Measurements from ENCODE around the gene AFG1L. TPM values are rescaled to one million over a fixed set of nuclear protein-coding genes. Genes with fewer than 3 reads are reported as not detected.

Gene AFG1L
- total RNA-seq, 1 donor from 2014 or later, result 13.3 TPM

DNA sequence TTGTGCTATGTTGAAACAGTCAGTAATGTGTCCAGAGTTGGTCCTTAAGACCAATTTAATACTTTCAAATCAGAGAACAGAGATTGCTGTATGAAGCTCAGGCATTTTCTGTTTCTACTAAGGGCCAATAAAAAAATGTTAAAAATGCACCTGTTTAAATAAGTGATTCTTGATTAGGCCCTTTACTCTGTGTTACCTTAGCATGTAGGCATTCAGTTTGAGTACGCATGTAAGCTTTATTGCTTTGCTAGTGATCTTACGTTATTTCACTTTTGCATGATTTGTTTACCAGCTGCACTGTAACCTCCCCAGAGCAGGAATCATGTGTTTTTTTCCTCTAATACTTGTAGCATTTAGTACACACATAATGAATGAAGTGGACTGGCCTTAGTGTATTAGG lies 61.0 kb downstream of the AFG1L start:
- TF ChIP-seq, protein P1, sequence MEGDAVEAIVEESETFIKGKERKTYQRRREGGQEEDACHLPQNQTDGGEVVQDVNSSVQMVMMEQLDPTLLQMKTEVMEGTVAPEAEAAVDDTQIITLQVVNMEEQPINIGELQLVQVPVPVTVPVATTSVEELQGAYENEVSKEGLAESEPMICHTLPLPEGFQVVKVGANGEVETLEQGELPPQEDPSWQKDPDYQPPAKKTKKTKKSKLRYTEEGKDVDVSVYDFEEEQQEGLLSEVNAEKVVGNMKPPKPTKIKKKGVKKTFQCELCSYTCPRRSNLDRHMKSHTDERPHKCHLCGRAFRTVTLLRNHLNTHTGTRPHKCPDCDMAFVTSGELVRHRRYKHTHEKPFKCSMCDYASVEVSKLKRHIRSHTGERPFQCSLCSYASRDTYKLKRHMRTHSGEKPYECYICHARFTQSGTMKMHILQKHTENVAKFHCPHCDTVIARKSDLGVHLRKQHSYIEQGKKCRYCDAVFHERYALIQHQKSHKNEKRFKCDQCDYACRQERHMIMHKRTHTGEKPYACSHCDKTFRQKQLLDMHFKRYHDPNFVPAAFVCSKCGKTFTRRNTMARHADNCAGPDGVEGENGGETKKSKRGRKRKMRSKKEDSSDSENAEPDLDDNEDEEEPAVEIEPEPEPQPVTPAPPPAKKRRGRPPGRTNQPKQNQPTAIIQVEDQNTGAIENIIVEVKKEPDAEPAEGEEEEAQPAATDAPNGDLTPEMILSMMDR (IDR thresholded peaks at IDR 0.05; ENCODE audit: borderline replicate concordance), result no peak
- H3K9me3 ChIP-seq (replicated peaks), result no peaks in the 10 kb centered on the region
- no peak for DNase-seq

GRCh38 chr6:108359901-108360882 lies 65.3 kb downstream of the AFG1L start:
- Histone ChIP-seq H3K27ac (replicated peaks) (no peak overlapping the region), H3K36me3 (peaks cover 25% of the 10 kb centered on the region), H3K4me3 (no peak overlapping the region), H3K9me3 (replicated peaks) (no peaks in the 10 kb centered on the region), H3K4me1 (peaks cover 3% of the 10 kb centered on the region), H3K27me3 (ENCODE audit: low read depth) (no peaks in the 10 kb centered on the region)
- intact Hi-C loops (cut with micrococcal nuclease), result no loop called here
- TF ChIP-seq, protein P1 (IDR thresholded peaks at IDR 0.05; ENCODE audit: borderline replicate concordance), result no peak
- no peak for DNase-seq

More for the DNA sequence above, 61.0 kb downstream of the AFG1L start:
- no peak overlapping the region for H3K27ac ChIP-seq (replicated peaks)
- no peaks in the 10 kb centered on the region for H3K4me1 ChIP-seq
- H3K4me3 ChIP-seq, result no peak overlapping the region
- H3K36me3 ChIP-seq, result peaks cover 25% of the 10 kb centered on the region
- no peaks in the 10 kb centered on the region for H3K27me3 ChIP-seq (ENCODE audit: low read depth)
- intact Hi-C loops (cut with micrococcal nuclease), result no loop called here

GRCh38 chr6:108360919-108361311 lies 66.1 kb downstream of the AFG1L start:
- Histone ChIP-seq H3K4me1 (peaks cover 9% of the 10 kb centered on the region), H3K27ac (replicated peaks) (no peak overlapping the region), H3K36me3 (peaks cover 25% of the 10 kb centered on the region), H3K4me3 (no peak overlapping the region), H3K27me3 (ENCODE audit: low read depth) (no peaks in the 10 kb centered on the region), H3K9me3 (replicated peaks) (no peaks in the 10 kb centered on the region)
- intact Hi-C loops (cut with micrococcal nuclease), result no loop called here
- no peak for DNase-seq
- TF ChIP-seq, protein P1 (IDR thresholded peaks at IDR 0.05; ENCODE audit: borderline replicate concordance), result no peak

- H3K9me3 ChIP-seq (replicated peaks), result no peaks in the 10 kb centered on the region
- no peak overlapping the region for H3K4me3 ChIP-seq
- H3K4me1 ChIP-seq, result peaks cover 9% of the 10 kb centered on the region
- DNase-seq, result no peak
- intact Hi-C loops (cut with micrococcal nuclease), result no loop called here
- no peaks in the 10 kb centered on the region for H3K27me3 ChIP-seq (ENCODE audit: low read depth)
- TF ChIP-seq, protein P1 (IDR thresholded peaks at IDR 0.05; ENCODE audit: borderline replicate concordance), result no peak
- peaks cover 25% of the 10 kb centered on the region for H3K36me3 ChIP-seq
- no peak overlapping the region for H3K27ac ChIP-seq (replicated peaks)
Observed at GRCh38 chr6:108361312-108361932, 66.6 kb downstream of the AFG1L start.

GRCh38 chr6:108362455-108362854 lies 67.6 kb downstream of the AFG1L start:
- no peaks in the 10 kb centered on the region for H3K27me3 ChIP-seq (ENCODE audit: low read depth)
- TF ChIP-seq, protein P1 (IDR thresholded peaks at IDR 0.05; ENCODE audit: borderline replicate concordance), result no peak
- peaks cover 15% of the 10 kb centered on the region for H3K36me3 ChIP-seq
- no peak for DNase-seq
- H3K27ac ChIP-seq (replicated peaks), result no peak overlapping the region
- no peaks in the 10 kb centered on the region for H3K9me3 ChIP-seq (replicated peaks)
- H3K4me3 ChIP-seq, result no peak overlapping the region
- peaks cover 9% of the 10 kb centered on the region for H3K4me1 ChIP-seq
- intact Hi-C loops (cut with micrococcal nuclease), result no loop called here
